Kidney (tissue), 14 donors: Measurements from ENCODE around the gene SLC35E2B. TPM values are rescaled to one million over a fixed set of nuclear protein-coding genes. Genes with fewer than 3 reads are reported as not detected.
A peak's percentile ranks its signal among the peaks of the same experiment; 100 is the strongest.

ENCODE experiments used
- DNase-seq, 5 donors: peaks; one replicate each; pipeline ENCODE4 v3.0.0-alpha.2; 2013 to 2020
- FAIRE-seq: peaks from 2 replicates; lab custom pipeline; 2012; peaks lifted over from hg19 to GRCh38; lab: Jason Lieb, UNC
- H3K27ac ChIP-seq, 2 donors: one replicate each; pipeline ENCODE4 v1.7.0; 2013; ENCODE audit warnings: low read depth in 2 of 2, low read length in 2 of 2, inconsistent platforms in 1 of 2
- H3K27me3 ChIP-seq: one replicate; pipeline ENCODE4 v1.7.1; 2013; ENCODE audit warnings: low read length, inconsistent platforms; ENCODE audit not compliant: control insufficient read depth, insufficient read depth
- H3K36me3 ChIP-seq, 3 donors: one replicate each; pipeline versions ENCODE4 v1.7.0 to v1.7.1; 2013; ENCODE audit warnings: low read length in 3 of 3, control low read depth in 1 of 3, inconsistent platforms in 1 of 3; ENCODE audit not compliant: insufficient read depth in 3 of 3, control insufficient read depth in 2 of 3
- H3K4me1 ChIP-seq, 3 donors: one replicate each; pipeline versions ENCODE4 v1.7.0 to v1.7.1; 2013; ENCODE audit warnings: low read length in 3 of 3, inconsistent platforms in 1 of 3, low read depth in 1 of 3; ENCODE audit not compliant: control insufficient read depth in 2 of 3, insufficient read depth in 2 of 3
- H3K4me3 ChIP-seq, 3 donors: one replicate each; pipeline versions ENCODE4 v1.7.0 to v1.8.1; 2013; ENCODE audit warnings: low read length in 3 of 3, control low read depth in 1 of 3, inconsistent platforms in 1 of 3
- H3K9ac ChIP-seq, 3 donors: one replicate each; pipeline versions ENCODE4 v1.7.0 to v1.7.1; 2013; ENCODE audit warnings: low read length in 3 of 3, control low read depth in 1 of 3, inconsistent platforms in 1 of 3
- H3K9me3 ChIP-seq, 3 donors: one replicate each; pipeline versions ENCODE4 v1.7.0 to v1.7.1; 2013; ENCODE audit warnings: low read length in 3 of 3, control low read depth in 1 of 3, inconsistent platforms in 1 of 3; ENCODE audit not compliant: control insufficient read depth in 2 of 3, insufficient read depth in 1 of 3
- intact Hi-C: fragments of 100-400 bp; cut with DNase I; formaldehyde crosslinking; loops from one replicate; pipeline ENCODE4 v1.11.1; 2022
- polyA plus RNA-seq: library from polyadenylated mRNA; stranded (reverse); fragments of 350-450 nt; fragmentation: Illumina TruSeq; extraction: RNeasy Lipid Tissue Mini Kit (QIAGEN cat#74804); gene quantifications from one replicate; pipeline ENCODE4 v1.2.3, GENCODE V29; 2014; ENCODE audit warnings: low read depth, low replicate concordance; ENCODE audit not compliant: insufficient read depth
- total RNA-seq: library from RNA; stranded (reverse); fragmentation: NEBNext Ultra II Directional; extraction: Animal tissue kit (Norgen Biotek cat#: 25700); gene quantifications from one replicate; pipeline ENCODE4 v1.2.1, GENCODE V29; 2021
- TF ChIP-seq, protein P1 (sequence below): IDR thresholded peaks from 3 replicates; pipeline ENCODE4 v1.5.1; 2012; ENCODE audit warnings: mild to moderate bottlenecking, moderate library complexity, borderline replicate concordance; ENCODE audit not compliant: insufficient read depth; ENCODE audit errors: extremely low read depth
- donor health status: control.
- donor health status: control.
- donor health status: control.
- donor health status: control.
- donor health status: control.
- donor health status: DM: yes; HTN: yes; CAD: no.
- donor health status: Normal renal cell carcinoma (clear cell type).

Gene SLC35E2B
- total and polyA plus RNA-seq, 2 donors from 2014 or later = 11.3 to 50.2 TPM

DNA sequence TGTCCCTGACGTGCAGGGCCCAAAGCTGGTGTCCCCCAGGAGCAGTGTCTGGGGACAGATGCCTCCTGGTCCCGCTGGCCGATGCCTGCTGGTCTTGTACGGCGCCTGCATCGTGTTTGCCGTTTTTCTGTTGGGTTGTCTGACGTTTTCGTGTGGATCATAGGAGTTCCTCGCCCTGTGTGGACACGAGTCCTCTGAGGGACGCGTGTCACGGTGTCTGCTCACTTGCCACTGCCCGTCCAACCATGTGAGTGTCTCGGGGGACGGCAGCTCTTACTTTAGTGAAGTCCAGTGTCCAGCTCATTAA lies 69.9 kb downstream of the SLC35E2B start:
- H3K4me1 ChIP-seq = no peaks in the 10 kb centered on the region
- H3K4me3 ChIP-seq = no peak overlapping the region
- H3K27me3 ChIP-seq = no peaks in the 10 kb centered on the region
- H3K36me3 ChIP-seq = peaks cover 0 to 3% (median 0%) of the 10 kb centered on the region in 3 donors
- TF ChIP-seq, protein P1, sequence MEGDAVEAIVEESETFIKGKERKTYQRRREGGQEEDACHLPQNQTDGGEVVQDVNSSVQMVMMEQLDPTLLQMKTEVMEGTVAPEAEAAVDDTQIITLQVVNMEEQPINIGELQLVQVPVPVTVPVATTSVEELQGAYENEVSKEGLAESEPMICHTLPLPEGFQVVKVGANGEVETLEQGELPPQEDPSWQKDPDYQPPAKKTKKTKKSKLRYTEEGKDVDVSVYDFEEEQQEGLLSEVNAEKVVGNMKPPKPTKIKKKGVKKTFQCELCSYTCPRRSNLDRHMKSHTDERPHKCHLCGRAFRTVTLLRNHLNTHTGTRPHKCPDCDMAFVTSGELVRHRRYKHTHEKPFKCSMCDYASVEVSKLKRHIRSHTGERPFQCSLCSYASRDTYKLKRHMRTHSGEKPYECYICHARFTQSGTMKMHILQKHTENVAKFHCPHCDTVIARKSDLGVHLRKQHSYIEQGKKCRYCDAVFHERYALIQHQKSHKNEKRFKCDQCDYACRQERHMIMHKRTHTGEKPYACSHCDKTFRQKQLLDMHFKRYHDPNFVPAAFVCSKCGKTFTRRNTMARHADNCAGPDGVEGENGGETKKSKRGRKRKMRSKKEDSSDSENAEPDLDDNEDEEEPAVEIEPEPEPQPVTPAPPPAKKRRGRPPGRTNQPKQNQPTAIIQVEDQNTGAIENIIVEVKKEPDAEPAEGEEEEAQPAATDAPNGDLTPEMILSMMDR = no peak
- H3K9ac ChIP-seq = no peak overlapping the region
- H3K9me3 ChIP-seq = no peaks in the 10 kb centered on the region
- intact Hi-C loops = no loop called here
- no peak overlapping the region for H3K27ac ChIP-seq
- FAIRE-seq (no peak), DNase-seq (peak in 1 of 5 donors; percentile 72)

DNA sequence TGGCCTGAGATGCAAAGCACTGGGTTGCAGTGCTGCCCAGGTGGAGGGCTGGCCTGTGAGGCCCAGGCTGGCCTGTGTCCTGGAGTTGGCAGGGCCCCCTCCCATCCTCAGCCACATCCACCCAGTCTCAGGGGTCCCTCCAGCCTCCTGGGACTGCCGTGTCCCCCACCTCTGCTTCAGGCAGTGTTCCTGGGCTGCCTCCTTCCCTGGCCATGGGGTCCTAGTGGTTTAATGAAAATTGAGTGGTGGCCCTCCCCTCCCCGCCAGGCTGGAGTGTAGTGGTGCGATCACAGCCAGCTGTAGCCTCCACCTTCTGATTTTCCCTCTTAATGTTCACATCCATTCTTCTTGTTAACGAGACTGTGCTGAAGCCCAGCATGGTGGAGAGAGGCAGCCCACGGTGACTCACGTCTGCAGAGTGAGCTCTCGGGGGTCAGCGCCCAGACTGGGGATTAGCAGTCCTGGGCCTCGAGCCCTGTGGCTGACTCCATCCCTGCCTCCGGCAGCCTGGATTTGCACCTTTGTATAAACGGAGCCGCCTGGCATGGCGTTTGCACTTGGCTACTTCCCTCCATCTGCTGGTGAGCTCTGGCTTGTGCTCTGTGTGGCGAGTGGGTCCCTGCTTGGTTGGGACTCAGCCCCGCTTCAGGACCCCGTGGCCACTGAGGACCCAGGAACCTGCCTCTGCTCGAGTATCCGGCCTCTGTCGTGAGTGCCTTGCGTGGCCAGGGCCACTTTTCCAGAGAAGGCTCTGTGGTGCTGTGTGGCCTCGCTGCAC lies 70.4 kb downstream of the SLC35E2B start:
- intact Hi-C loops = no loop called here
- peak in 1 of 5 donors; percentile 61 for DNase-seq

GRCh38 chr1:1621173-1622009 lies 71.2 kb downstream of the SLC35E2B start:
- DNase-seq = peak in 1 of 5 donors; percentile 77
- H3K36me3 ChIP-seq = peaks cover 0 to 6% (median 0%) of the 10 kb centered on the region in 3 donors
- TF ChIP-seq, protein P1 = no peak
- H3K27me3 ChIP-seq = no peaks in the 10 kb centered on the region
- no peak overlapping the region for H3K27ac ChIP-seq
- H3K4me1 ChIP-seq = peaks cover 0 to 11% (median 0%) of the 10 kb centered on the region in 3 donors
- intact Hi-C loops = no loop called here
- no peak overlapping the region for H3K9ac ChIP-seq
- H3K4me3 ChIP-seq = no peak overlapping the region
- no peaks in the 10 kb centered on the region for H3K9me3 ChIP-seq
- FAIRE-seq = no peak

More for the DNA sequence above, 70.4 kb downstream of the SLC35E2B start:
- FAIRE-seq = no peak
- Histone ChIP-seq H3K9me3 (no peaks in the 10 kb centered on the region), H3K27ac (no peak overlapping the region), H3K27me3 (no peaks in the 10 kb centered on the region), H3K36me3 (peaks cover 0 to 6% (median 0%) of the 10 kb centered on the region in 3 donors), H3K4me1 (peaks cover 0 to 4% (median 0%) of the 10 kb centered on the region in 3 donors), H3K9ac (no peak overlapping the region), H3K4me3 (no peak overlapping the region)
- TF ChIP-seq, protein P1 = no peak
